HCT116 (cell line): ENCODE measurements around the gene CNGA3.

Experiments used
- CEBPB ChIP-seq: IDR thresholded peaks from 2 replicates; pipeline ENCODE4 v1.6.1; 2012; ENCODE audit warnings: low read depth
- FOSL1 ChIP-seq: IDR thresholded peaks from 2 replicates; pipeline ENCODE4 v1.6.1; 2012; ENCODE audit warnings: low read depth
- POLR2A ChIP-seq: IDR thresholded peaks from 2 replicates; pipeline ENCODE4 v1.7.0; 2011; ENCODE audit warnings: borderline replicate concordance; ENCODE audit not compliant: insufficient read depth, insufficient read length; ENCODE audit errors: extremely low read depth
- SP1 ChIP-seq: IDR thresholded peaks from 2 replicates; pipeline ENCODE4 v1.6.1; 2012; ENCODE audit warnings: low read depth
- SRF ChIP-seq: IDR thresholded peaks from 2 replicates; pipeline ENCODE4 v1.6.1; 2012; ENCODE audit warnings: low read depth
- YY1 ChIP-seq: IDR thresholded peaks from 2 replicates; pipeline ENCODE4 v1.6.1; 2011; ENCODE audit warnings: low read length, low read depth, moderate library complexity, mild to moderate bottlenecking; ENCODE audit not compliant: insufficient replicate concordance; ENCODE audit errors: extremely low read depth
- TF ChIP-seq, protein P1 (sequence below), 3 experiments: fragments of 200-600 bp in 1 of 3; sonication (generic) in 1 of 3; IDR thresholded peaks in 2 of 3; conservative IDR thresholded peaks in 1 of 3; 2 replicates each; pipeline ENCODE4 v1.5.1; 2012 to 2017; ENCODE audit warnings: low read depth in 2 of 3, low read length in 2 of 3, antibody characterized with exemption in 1 of 3, borderline replicate concordance in 1 of 3, control low read depth in 1 of 3, mild to moderate bottlenecking in 1 of 3, mixed read lengths in 1 of 3, mixed run types in 1 of 3, moderate library complexity in 1 of 3; ENCODE audit not compliant: insufficient read depth in 1 of 3
- TF ChIP-seq, protein P2 (sequence below): IDR thresholded peaks from 2 replicates; pipeline ENCODE4 v1.6.1; 2011; ENCODE audit warnings: mild to moderate bottlenecking, low read length, moderate library complexity; ENCODE audit not compliant: insufficient replicate concordance; ENCODE audit errors: extremely low read depth

DNA sequence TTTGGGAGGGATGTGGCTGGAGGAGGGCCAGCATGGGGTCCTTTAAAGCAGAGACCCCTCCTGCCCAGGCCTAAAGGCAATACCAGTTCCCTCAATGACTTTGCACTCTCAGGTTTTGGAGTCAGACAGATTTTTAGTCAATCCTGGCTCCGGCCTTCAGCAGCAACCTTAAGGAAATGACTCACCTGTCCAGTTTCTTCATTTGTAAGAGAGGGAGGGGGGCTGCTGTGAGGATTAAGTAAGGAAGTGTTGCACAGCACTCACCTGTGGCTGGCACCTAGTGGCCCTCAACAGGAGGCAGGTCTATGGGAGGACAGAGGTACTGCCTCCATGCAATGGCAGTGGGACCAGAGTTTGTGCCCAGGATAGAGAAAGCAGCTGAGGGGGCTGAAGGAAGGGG lies 13.7 kb downstream of the CNGA3 start:
- TF ChIP-seq YY1 (no peak), SP1 (no peak), CEBPB (no peak), POLR2A (no peak), FOSL1 (no peak), SRF (no peak)
- TF ChIP-seq, protein P1, sequence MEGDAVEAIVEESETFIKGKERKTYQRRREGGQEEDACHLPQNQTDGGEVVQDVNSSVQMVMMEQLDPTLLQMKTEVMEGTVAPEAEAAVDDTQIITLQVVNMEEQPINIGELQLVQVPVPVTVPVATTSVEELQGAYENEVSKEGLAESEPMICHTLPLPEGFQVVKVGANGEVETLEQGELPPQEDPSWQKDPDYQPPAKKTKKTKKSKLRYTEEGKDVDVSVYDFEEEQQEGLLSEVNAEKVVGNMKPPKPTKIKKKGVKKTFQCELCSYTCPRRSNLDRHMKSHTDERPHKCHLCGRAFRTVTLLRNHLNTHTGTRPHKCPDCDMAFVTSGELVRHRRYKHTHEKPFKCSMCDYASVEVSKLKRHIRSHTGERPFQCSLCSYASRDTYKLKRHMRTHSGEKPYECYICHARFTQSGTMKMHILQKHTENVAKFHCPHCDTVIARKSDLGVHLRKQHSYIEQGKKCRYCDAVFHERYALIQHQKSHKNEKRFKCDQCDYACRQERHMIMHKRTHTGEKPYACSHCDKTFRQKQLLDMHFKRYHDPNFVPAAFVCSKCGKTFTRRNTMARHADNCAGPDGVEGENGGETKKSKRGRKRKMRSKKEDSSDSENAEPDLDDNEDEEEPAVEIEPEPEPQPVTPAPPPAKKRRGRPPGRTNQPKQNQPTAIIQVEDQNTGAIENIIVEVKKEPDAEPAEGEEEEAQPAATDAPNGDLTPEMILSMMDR (IDR thresholded peaks at IDR 0.05 in 2 of 3, conservative IDR thresholded peaks at IDR 0.05 in 1 of 3; ENCODE audit: borderline replicate concordance in 1 of 3, insufficient read depth in 1 of 3, low read depth in 2 of 3, low read length in 2 of 3), result no peak
- TF ChIP-seq, protein P2, sequence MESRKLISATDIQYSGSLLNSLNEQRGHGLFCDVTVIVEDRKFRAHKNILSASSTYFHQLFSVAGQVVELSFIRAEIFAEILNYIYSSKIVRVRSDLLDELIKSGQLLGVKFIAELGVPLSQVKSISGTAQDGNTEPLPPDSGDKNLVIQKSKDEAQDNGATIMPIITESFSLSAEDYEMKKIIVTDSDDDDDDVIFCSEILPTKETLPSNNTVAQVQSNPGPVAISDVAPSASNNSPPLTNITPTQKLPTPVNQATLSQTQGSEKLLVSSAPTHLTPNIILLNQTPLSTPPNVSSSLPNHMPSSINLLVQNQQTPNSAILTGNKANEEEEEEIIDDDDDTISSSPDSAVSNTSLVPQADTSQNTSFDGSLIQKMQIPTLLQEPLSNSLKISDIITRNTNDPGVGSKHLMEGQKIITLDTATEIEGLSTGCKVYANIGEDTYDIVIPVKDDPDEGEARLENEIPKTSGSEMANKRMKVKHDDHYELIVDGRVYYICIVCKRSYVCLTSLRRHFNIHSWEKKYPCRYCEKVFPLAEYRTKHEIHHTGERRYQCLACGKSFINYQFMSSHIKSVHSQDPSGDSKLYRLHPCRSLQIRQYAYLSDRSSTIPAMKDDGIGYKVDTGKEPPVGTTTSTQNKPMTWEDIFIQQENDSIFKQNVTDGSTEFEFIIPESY, result no peak
